Endodermal cell (in vitro differentiated cells): ENCODE measurements around the gene IL22. TPM values are rescaled to one million over a fixed set of nuclear protein-coding genes. Genes with fewer than 3 reads are reported as not detected.

ENCODE experiments used
- DNase-seq: peaks from one replicate; pipeline ENCODE4 v3.0.0-alpha.2; 2017
- H3K27ac ChIP-seq: 2 replicates; pipeline ENCODE4 v1.5.1; 2013; ENCODE audit warnings: mild to moderate bottlenecking, low read depth, low read length, moderate library complexity
- H3K27me3 ChIP-seq: 2 replicates; pipeline ENCODE4 v1.6.1; 2013; ENCODE audit warnings: mild to moderate bottlenecking, low read length, moderate library complexity; ENCODE audit not compliant: insufficient read depth, control insufficient read depth, poor library complexity, severe bottlenecking
- H3K36me3 ChIP-seq: 2 replicates; pipeline ENCODE4 v1.7.0; 2013; ENCODE audit warnings: mild to moderate bottlenecking, low read length, moderate library complexity; ENCODE audit not compliant: control insufficient read depth, insufficient read depth
- H3K4me1 ChIP-seq: one replicate; pipeline ENCODE4 v1.7.0; 2013; ENCODE audit warnings: low read length; ENCODE audit not compliant: control insufficient read depth, insufficient read depth
- H3K4me3 ChIP-seq: 2 replicates; pipeline ENCODE4 v1.5.1; 2013; ENCODE audit warnings: mild to moderate bottlenecking, low read length, moderate library complexity
- H3K9ac ChIP-seq: 2 replicates; pipeline ENCODE4 v1.6.1; 2013; ENCODE audit warnings: mild to moderate bottlenecking, low read length, moderate library complexity; ENCODE audit not compliant: poor library complexity, severe bottlenecking; ENCODE audit errors: extremely low read depth
- H3K9me3 ChIP-seq: 2 replicates; pipeline ENCODE4 v1.6.1; 2013; ENCODE audit warnings: mild to moderate bottlenecking, low read length, moderate library complexity; ENCODE audit not compliant: control insufficient read depth
- H3K27ac Mint-ChIP-seq: 2 replicates; pipeline ENCODE4 v1.8.0; 2020; ENCODE audit warnings: mixed read lengths
- H3K27me3 Mint-ChIP-seq: 2 replicates; pipeline ENCODE4 v1.8.0; 2021; ENCODE audit warnings: mild to moderate bottlenecking, mixed read lengths; ENCODE audit not compliant: insufficient read depth
- H3K36me3 Mint-ChIP-seq: 2 replicates; pipeline ENCODE4 v1.8.0; 2020; ENCODE audit warnings: low read depth, mixed read lengths
- H3K4me1 Mint-ChIP-seq: 2 replicates; pipeline ENCODE4 v1.8.0; 2020; ENCODE audit warnings: mixed read lengths
- H3K4me3 Mint-ChIP-seq: 2 replicates; pipeline ENCODE4 v1.8.0; 2020; ENCODE audit warnings: mild to moderate bottlenecking, moderate library complexity, mixed read lengths
- H3K9me3 Mint-ChIP-seq: 2 replicates; pipeline ENCODE4 v1.8.0; 2020; ENCODE audit warnings: mild to moderate bottlenecking, mixed read lengths
- CTCF ChIP-seq: fragments of 200-600 bp; sonication (generic); conservative IDR thresholded peaks from 2 replicates; pipeline ENCODE4 v1.5.0; 2021; ENCODE audit warnings: antibody characterized with exemption, mild to moderate bottlenecking
- WGBS, 2 experiments: methylation state at CpG; one replicate each; pipeline versions ENCODE4 v1.1.5 to v1.1.7; 2013; ENCODE audit warnings: missing lambda C conversion rate in 2 of 2, mixed read lengths in 1 of 2; ENCODE audit not compliant: insufficient coverage in 1 of 2, insufficient read length in 1 of 2; 5-methylcytosine and 5-hydroxymethylcytosine counted together
- total RNA-seq, 2 donors: library from RNA; stranded (reverse); fragmentation: NEBNext Ultra II Directional in 1 of 2; extraction: Animal tissue kit (Norgen Biotek cat#: 25700) in 1 of 2; gene quantifications; 2 replicates in 1 of 2; 3 replicates in 1 of 2; pipeline ENCODE4 v1.2.1, GENCODE V29; 2021

The IL22 gene
- total RNA-seq, 2 donors from 2014 or later = not detected

GRCh38 chr12:68279227-68280054 lies 26.0 kb upstream of the IL22 start:
- H3K27ac ChIP-seq = no peak overlapping the region
- no peaks in the 10 kb centered on the region for H3K9me3 Mint-ChIP-seq
- no peak for TF ChIP-seq CTCF

GRCh38 chr12:68276402-68276930 lies 23.1 kb upstream of the IL22 start:
- no peak overlapping the region for H3K9ac ChIP-seq
- WGBS, 2 experiments = 86 to 93% methylated on average over 3 to 6 of the region's 6 CpGs
- no peak for DNase-seq
- Mint-ChIP-seq H3K27ac (no peak overlapping the region), H3K4me3 (no peak overlapping the region), H3K36me3 (no peaks in the 10 kb centered on the region), H3K27me3 (no peaks in the 10 kb centered on the region), H3K4me1 (peaks cover 10% of the 10 kb centered on the region), H3K9me3 (no peaks in the 10 kb centered on the region)
- TF ChIP-seq CTCF = no peak
- no peaks in the 10 kb centered on the region for H3K36me3 ChIP-seq
- no peaks in the 10 kb centered on the region for H3K27me3 ChIP-seq
- H3K4me1 ChIP-seq = no peaks in the 10 kb centered on the region
- no peak overlapping the region for H3K27ac ChIP-seq
- no peaks in the 10 kb centered on the region for H3K9me3 ChIP-seq
- no peak overlapping the region for H3K4me3 ChIP-seq

More at GRCh38 chr12:68279227-68280054, 26.0 kb upstream of the IL22 start:
- H3K4me3 ChIP-seq = no peak overlapping the region
- Mint-ChIP-seq H3K36me3 (no peaks in the 10 kb centered on the region), H3K27ac (no peak overlapping the region), H3K27me3 (no peaks in the 10 kb centered on the region), H3K4me1 (peaks cover 10% of the 10 kb centered on the region), H3K4me3 (no peak overlapping the region)
- H3K9ac ChIP-seq = no peak overlapping the region
- H3K4me1 ChIP-seq = no peaks in the 10 kb centered on the region
- H3K9me3 ChIP-seq = no peaks in the 10 kb centered on the region
- no peaks in the 10 kb centered on the region for H3K27me3 ChIP-seq
- WGBS, 2 experiments = 93 to 100% methylated on average over 3 to 5 of the region's 5 CpGs
- no peaks in the 10 kb centered on the region for H3K36me3 ChIP-seq
- no peak for DNase-seq

- Mint-ChIP-seq H3K36me3 (no peaks in the 10 kb centered on the region), H3K27me3 (no peaks in the 10 kb centered on the region), H3K9me3 (no peaks in the 10 kb centered on the region), H3K4me3 (no peak overlapping the region), H3K27ac (no peak overlapping the region), H3K4me1 (peaks cover 18% of the 10 kb centered on the region)
- no peak for TF ChIP-seq CTCF
- no peaks in the 10 kb centered on the region for H3K4me1 ChIP-seq
- no peaks in the 10 kb centered on the region for H3K9me3 ChIP-seq
- no peaks in the 10 kb centered on the region for H3K27me3 ChIP-seq
- no peak overlapping the region for H3K27ac ChIP-seq
- no peak overlapping the region for H3K9ac ChIP-seq
- no peak for DNase-seq
- no peaks in the 10 kb centered on the region for H3K36me3 ChIP-seq
- no peak overlapping the region for H3K4me3 ChIP-seq
Observed at GRCh38 chr12:68272732-68273131, 19.3 kb upstream of the IL22 start.
